ENCODE measurements around the gene ZNF664.

GRCh38 chr12:123939716-123940626 lies 33.0 kb upstream of the ZNF664 start:
- TF ChIP-seq, protein P1, sequence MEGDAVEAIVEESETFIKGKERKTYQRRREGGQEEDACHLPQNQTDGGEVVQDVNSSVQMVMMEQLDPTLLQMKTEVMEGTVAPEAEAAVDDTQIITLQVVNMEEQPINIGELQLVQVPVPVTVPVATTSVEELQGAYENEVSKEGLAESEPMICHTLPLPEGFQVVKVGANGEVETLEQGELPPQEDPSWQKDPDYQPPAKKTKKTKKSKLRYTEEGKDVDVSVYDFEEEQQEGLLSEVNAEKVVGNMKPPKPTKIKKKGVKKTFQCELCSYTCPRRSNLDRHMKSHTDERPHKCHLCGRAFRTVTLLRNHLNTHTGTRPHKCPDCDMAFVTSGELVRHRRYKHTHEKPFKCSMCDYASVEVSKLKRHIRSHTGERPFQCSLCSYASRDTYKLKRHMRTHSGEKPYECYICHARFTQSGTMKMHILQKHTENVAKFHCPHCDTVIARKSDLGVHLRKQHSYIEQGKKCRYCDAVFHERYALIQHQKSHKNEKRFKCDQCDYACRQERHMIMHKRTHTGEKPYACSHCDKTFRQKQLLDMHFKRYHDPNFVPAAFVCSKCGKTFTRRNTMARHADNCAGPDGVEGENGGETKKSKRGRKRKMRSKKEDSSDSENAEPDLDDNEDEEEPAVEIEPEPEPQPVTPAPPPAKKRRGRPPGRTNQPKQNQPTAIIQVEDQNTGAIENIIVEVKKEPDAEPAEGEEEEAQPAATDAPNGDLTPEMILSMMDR (IDR thresholded peaks at IDR 0.05 in 8 of 11, conservative IDR thresholded peaks at IDR 0.05 in 3 of 11) = no peak
- no peak for TF ChIP-seq POLR2A (IDR thresholded peaks at IDR 0.05)

Data from spleen (tissue), 7 donors.